Loucy (cell line): ENCODE measurements around the gene ACSBG1.

Experiments
- H2AFZ ChIP-seq: fragments of 200-600 bp; sonication (generic); 2 replicates; pipeline ENCODE4 v1.6.0; 2016; ENCODE audit warnings: antibody characterized with exemption, mild to moderate bottlenecking, low read length, moderate library complexity
- H3F3A ChIP-seq: fragments of 200-600 bp; 2 replicates; pipeline ENCODE4 v1.6.0; 2016; ENCODE audit warnings: antibody characterized with exemption, low read depth, mild to moderate bottlenecking
- H3K27me3 ChIP-seq: fragments of 200-600 bp; sonication (generic); 2 replicates; pipeline ENCODE4 v1.6.1; 2014; ENCODE audit warnings: low read length, mild to moderate bottlenecking; ENCODE audit not compliant: insufficient read depth, poor library complexity, severe bottlenecking
- H3K36me3 ChIP-seq: fragments of 200-600 bp; sonication (generic); 2 replicates; pipeline ENCODE4 v1.6.1; 2016; ENCODE audit warnings: low read length; ENCODE audit not compliant: insufficient read depth
- H3K4me1 ChIP-seq: fragments of 200-600 bp; sonication (generic); 2 replicates; pipeline ENCODE4 v1.5.1; 2014; ENCODE audit warnings: low read length, mild to moderate bottlenecking; ENCODE audit not compliant: insufficient read depth, poor library complexity, severe bottlenecking
- H3K4me2 ChIP-seq: fragments of 200-600 bp; sonication (generic); 2 replicates; pipeline ENCODE4 v1.6.0; 2014; ENCODE audit warnings: antibody characterized with exemption, low read length, low read depth, mild to moderate bottlenecking; ENCODE audit not compliant: poor library complexity, severe bottlenecking
- H3K4me3 ChIP-seq: fragments of 200-600 bp; sonication (generic); 2 replicates; pipeline ENCODE4 v1.5.1; 2014; ENCODE audit warnings: low read length, mild to moderate bottlenecking, mixed read lengths; ENCODE audit not compliant: poor library complexity, severe bottlenecking
- H3K79me2 ChIP-seq: fragments of 200-600 bp; sonication (generic); 2 replicates; pipeline ENCODE4 v1.6.1; 2014; ENCODE audit warnings: low read length; ENCODE audit not compliant: insufficient read depth
- H3K9ac ChIP-seq: fragments of 200-600 bp; sonication (generic); 2 replicates; pipeline ENCODE4 v1.6.0; 2014; ENCODE audit warnings: mild to moderate bottlenecking, low read depth, low read length, moderate library complexity; ENCODE audit not compliant: poor library complexity, severe bottlenecking
- H3K9me2 ChIP-seq: fragments of 200-600 bp; sonication (generic); replicated peaks from 2 replicates; pipeline ENCODE4 v1.6.1; 2016; ENCODE audit warnings: low read depth, low read length, mixed read lengths
- H3K9me3 ChIP-seq: fragments of 200-600 bp; sonication (generic); 2 replicates; pipeline ENCODE4 v1.6.1; 2014; ENCODE audit warnings: mild to moderate bottlenecking, antibody characterized with exemption, low read length, low read depth; ENCODE audit not compliant: insufficient read depth
- H4K20me1 ChIP-seq: fragments of 200-600 bp; sonication (generic); 2 replicates; pipeline ENCODE4 v1.6.0; 2014; ENCODE audit warnings: antibody characterized with exemption, low read length, mild to moderate bottlenecking; ENCODE audit not compliant: insufficient read depth, poor library complexity, severe bottlenecking
- CTCF ChIP-seq: fragments of 200-600 bp; sonication (generic); conservative IDR thresholded peaks from 2 replicates; pipeline ENCODE4 v1.5.1; 2014; ENCODE audit warnings: mild to moderate bottlenecking, antibody characterized with exemption, low read length
- EZH2phosphoT487 ChIP-seq: fragments of 200-600 bp; IDR thresholded peaks from 2 replicates; pipeline ENCODE4 v1.6.1; 2018; ENCODE audit warnings: antibody characterized with exemption, mild to moderate bottlenecking, moderate library complexity, borderline replicate concordance

Gene ACSBG1

GRCh38 chr15:78146425-78147154, 87.8 kb downstream of the ACSBG1 start:
- no peaks in the 10 kb centered on the region for H3K27me3 ChIP-seq
- no peaks in the 10 kb centered on the region for H3K36me3 ChIP-seq
- H3K4me3 ChIP-seq: no peak overlapping the region
- H3K4me2 ChIP-seq: no peak overlapping the region
- no peaks in the 10 kb centered on the region for H3K9me3 ChIP-seq
- H3K9ac ChIP-seq: no peak overlapping the region
- H4K20me1 ChIP-seq: peaks cover 22% of the 10 kb centered on the region
- no peaks in the 10 kb centered on the region for H3K9me2 ChIP-seq
- H3K4me1 ChIP-seq: peaks cover 23% of the 10 kb centered on the region
- H2AFZ ChIP-seq: no peak overlapping the region
- TF ChIP-seq EZH2phosphoT487: no peak
- TF ChIP-seq CTCF: no peak
- no peaks in the 10 kb centered on the region for H3F3A ChIP-seq
- peaks cover 31% of the 10 kb centered on the region for H3K79me2 ChIP-seq

- Histone ChIP-seq H3K4me2 (no peak overlapping the region), H3F3A (no peaks in the 10 kb centered on the region), H3K79me2 (no peaks in the 10 kb centered on the region), H4K20me1 (no peaks in the 10 kb centered on the region), H3K9me3 (no peaks in the 10 kb centered on the region), H3K27me3 (no peaks in the 10 kb centered on the region), H2AFZ (no peak overlapping the region), H3K4me1 (no peaks in the 10 kb centered on the region), H3K9me2 (no peaks in the 10 kb centered on the region), H3K9ac (no peak overlapping the region), H3K36me3 (no peaks in the 10 kb centered on the region), H3K4me3 (no peak overlapping the region)
- TF ChIP-seq CTCF (no peak), EZH2phosphoT487 (no peak)
These were observed 92.0 kb downstream of the ACSBG1 start for GRCh38 chr15:78142332-78142731.

- H3K79me2 ChIP-seq: no peaks in the 10 kb centered on the region
- H3K4me2 ChIP-seq: no peak overlapping the region
- no peaks in the 10 kb centered on the region for H3K9me2 ChIP-seq
- TF ChIP-seq CTCF (no peak), EZH2phosphoT487 (no peak)
- no peaks in the 10 kb centered on the region for H3K36me3 ChIP-seq
- H3K9me3 ChIP-seq: no peaks in the 10 kb centered on the region
- no peak overlapping the region for H3K9ac ChIP-seq
- H3F3A ChIP-seq: no peaks in the 10 kb centered on the region
- H2AFZ ChIP-seq: no peak overlapping the region
- H3K4me1 ChIP-seq: no peaks in the 10 kb centered on the region
- H4K20me1 ChIP-seq: no peaks in the 10 kb centered on the region
- H3K4me3 ChIP-seq: no peak overlapping the region
- H3K27me3 ChIP-seq: no peaks in the 10 kb centered on the region
These were observed 94.1 kb downstream of the ACSBG1 start for GRCh38 chr15:78140292-78140691.
